Measurements from ENCODE around the gene SKAP1.

DNA sequence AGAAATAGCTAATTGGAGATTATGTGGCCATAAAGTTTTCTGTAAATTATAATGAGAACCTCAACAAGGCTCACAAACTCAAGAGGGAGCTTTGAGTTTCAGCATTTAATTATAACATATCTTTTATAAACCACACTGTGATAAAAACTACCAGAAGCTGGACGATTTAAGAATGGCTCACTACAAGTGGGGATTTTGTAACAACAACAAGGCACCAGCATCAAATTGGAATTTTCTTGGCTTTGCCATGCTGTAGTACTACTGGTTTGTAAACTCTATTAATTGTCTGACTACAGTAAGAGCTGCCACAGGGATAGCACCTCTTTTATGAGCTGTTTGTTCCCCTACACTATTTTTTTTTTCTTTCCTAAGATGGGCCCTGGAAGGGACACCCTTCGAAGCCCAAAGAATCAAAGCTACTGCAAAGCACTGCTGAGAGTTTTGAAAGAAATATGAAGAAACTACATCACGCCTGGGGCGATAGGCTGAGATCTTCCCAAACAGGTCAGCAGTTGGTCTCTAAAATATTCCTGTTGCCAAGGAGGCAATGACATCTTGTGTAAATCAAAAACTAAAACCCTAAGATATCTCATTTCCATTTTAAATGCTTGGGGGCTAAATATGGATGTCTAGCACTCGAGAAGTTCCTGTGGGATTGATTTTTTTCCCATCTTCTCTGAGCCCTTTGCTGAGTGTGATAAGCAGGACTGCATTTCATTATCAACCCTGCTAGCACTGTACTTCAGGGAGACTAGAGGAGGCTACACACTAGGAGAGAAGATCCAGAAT is 40.9 kb downstream of the SKAP1 start:
- TF ChIP-seq, protein P1, sequence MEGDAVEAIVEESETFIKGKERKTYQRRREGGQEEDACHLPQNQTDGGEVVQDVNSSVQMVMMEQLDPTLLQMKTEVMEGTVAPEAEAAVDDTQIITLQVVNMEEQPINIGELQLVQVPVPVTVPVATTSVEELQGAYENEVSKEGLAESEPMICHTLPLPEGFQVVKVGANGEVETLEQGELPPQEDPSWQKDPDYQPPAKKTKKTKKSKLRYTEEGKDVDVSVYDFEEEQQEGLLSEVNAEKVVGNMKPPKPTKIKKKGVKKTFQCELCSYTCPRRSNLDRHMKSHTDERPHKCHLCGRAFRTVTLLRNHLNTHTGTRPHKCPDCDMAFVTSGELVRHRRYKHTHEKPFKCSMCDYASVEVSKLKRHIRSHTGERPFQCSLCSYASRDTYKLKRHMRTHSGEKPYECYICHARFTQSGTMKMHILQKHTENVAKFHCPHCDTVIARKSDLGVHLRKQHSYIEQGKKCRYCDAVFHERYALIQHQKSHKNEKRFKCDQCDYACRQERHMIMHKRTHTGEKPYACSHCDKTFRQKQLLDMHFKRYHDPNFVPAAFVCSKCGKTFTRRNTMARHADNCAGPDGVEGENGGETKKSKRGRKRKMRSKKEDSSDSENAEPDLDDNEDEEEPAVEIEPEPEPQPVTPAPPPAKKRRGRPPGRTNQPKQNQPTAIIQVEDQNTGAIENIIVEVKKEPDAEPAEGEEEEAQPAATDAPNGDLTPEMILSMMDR (conservative IDR thresholded peaks at IDR 0.05; ENCODE audit: low read length): no peak
- TF ChIP-seq EZH2phosphoT487 (IDR thresholded peaks at IDR 0.05; ENCODE audit: borderline replicate concordance): no peak
